ENCODE measurements around the gene SLC32A1. TPM values are rescaled to one million over a fixed set of nuclear protein-coding genes. Genes with fewer than 3 reads are reported as not detected.

SLC32A1 gene
- total and polyA plus RNA-seq, 2 donors: not detected

DNA sequence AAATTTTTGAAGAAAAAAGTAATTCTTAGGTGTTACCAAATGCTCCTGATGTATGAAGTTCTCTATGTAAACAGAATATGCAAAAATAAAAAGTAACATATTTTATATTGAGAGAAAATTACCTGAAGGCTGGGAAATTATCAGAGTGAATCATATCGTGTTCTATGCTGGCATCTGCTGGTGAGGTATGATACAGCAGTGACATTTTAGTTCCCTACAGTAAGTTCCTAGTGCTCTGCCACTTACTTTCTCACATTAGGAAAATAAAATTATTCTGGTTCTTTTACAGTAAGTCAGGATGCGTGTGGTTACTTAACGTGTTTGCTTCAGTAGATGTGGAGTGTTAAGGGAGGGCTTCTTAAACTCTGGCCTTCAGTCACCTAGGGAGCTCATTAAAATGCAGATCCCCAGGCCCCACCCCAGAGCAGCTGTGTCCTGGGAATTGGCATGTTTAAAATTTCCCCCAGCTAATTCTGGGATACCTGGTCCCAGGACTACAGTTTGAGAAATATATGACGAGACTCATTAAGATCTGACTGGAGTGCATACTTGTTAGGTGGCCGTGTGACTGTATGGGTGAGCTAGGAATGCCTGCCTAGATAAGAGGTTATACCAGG lies 27.2 kb downstream of the SLC32A1 start:
- no peak overlapping the region for H3K4me3 ChIP-seq (ENCODE audit: low read depth, low read length)
- WGBS: 71% methylated on average over 5 of the region's 5 CpGs
- DNase-seq (ENCODE audit: extremely low spot score): no peak
- no peaks in the 10 kb centered on the region for H3K4me1 ChIP-seq (ENCODE audit: insufficient read depth)
- H3K27ac ChIP-seq (ENCODE audit: low read depth): no peak overlapping the region
- peaks cover 7% of the 10 kb centered on the region for H3K36me3 ChIP-seq (ENCODE audit: insufficient read depth)

DNA sequence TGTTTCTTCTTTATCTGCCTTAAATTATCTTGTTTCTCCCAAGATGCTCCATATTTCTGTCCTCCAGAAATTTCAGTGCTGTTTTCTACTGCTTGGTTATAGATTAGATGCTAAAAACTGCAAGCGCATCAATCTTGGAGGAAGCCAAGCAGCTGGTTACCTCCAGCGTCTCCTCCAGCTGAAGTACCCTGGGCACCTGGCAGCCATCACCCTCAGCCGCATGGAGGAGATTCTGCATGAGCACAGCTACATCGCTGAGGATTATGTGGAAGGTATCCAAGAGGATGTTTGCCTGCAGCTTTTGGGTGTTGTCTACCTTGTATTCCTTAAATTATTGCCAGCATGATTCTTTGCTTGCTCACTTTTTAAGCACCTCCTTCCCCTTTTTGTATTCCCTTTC lies 27.7 kb downstream of the SLC32A1 start:
- no peak overlapping the region for H3K4me3 ChIP-seq (ENCODE audit: low read depth, low read length)
- WGBS: 94% methylated on average over 4 of the region's 4 CpGs
- H3K36me3 ChIP-seq (ENCODE audit: insufficient read depth): peaks cover 7% of the 10 kb centered on the region
- no peak for DNase-seq (ENCODE audit: extremely low spot score)
- no peak overlapping the region for H3K27ac ChIP-seq (ENCODE audit: low read depth)
- no peaks in the 10 kb centered on the region for H3K4me1 ChIP-seq (ENCODE audit: insufficient read depth)

DNA sequence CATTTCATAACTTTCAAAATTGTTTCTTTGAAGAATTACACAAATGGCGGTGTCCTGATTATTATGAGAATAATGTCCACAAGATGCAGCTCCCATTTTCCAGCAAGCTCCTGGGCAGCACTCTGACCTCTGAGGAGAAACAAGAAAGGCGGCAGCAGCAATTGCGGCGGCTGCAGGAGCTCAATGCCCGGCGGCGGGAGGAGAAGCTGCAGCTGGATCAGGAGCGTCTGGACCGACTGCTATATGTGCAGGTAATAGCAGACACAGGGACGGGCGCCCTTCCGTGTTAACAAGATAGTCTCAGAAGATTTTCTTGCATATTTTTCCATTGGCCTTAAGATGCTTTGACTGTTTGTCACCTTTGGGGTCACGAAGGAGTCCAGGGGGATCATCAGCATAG lies 30.6 kb downstream of the SLC32A1 start:
- DNase-seq (ENCODE audit: extremely low spot score): no peak
- Histone ChIP-seq H3K4me3 (ENCODE audit: low read depth, low read length) (no peak overlapping the region), H3K36me3 (ENCODE audit: insufficient read depth) (peaks cover 7% of the 10 kb centered on the region), H3K27ac (ENCODE audit: low read depth) (no peak overlapping the region), H3K4me1 (ENCODE audit: insufficient read depth) (no peaks in the 10 kb centered on the region)
- WGBS: 95% methylated on average over 13 of the region's 13 CpGs

DNA sequence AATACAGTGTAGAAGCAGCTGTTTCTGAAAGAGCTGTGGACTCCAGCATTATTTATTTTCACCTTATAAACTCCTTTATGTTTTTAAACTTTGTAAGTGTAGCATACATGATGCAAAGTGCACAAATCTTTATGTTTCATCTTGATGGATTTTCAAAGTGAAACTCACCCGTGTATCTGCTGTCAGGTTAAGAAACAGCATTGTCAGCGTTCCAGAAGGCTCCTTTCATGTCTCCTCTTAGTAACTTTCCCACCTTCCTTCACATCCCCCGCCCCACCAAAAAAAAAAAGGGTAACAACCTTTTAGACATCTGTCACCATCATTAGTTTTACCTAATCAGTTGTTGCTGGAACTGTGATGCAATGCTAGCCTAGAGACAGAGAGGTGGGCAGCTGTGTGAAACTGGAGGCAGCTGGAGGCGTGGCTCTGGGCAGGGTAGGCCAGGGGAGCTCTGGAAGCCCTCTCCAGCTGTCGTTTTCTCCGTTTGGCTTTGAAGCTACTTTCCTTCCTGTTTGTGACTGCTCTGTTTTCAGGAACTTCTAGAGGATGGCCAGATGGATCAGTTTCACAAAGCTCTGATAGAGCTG lies 31.1 kb downstream of the SLC32A1 start:
- no peak overlapping the region for H3K27ac ChIP-seq (ENCODE audit: low read depth)
- no peak for DNase-seq (ENCODE audit: extremely low spot score)
- peaks cover 7% of the 10 kb centered on the region for H3K36me3 ChIP-seq (ENCODE audit: insufficient read depth)
- 61% methylated on average over 6 of the region's 6 CpGs for WGBS
- H3K4me1 ChIP-seq (ENCODE audit: insufficient read depth): no peaks in the 10 kb centered on the region
- H3K4me3 ChIP-seq (ENCODE audit: low read depth, low read length): no peak overlapping the region

DNA sequence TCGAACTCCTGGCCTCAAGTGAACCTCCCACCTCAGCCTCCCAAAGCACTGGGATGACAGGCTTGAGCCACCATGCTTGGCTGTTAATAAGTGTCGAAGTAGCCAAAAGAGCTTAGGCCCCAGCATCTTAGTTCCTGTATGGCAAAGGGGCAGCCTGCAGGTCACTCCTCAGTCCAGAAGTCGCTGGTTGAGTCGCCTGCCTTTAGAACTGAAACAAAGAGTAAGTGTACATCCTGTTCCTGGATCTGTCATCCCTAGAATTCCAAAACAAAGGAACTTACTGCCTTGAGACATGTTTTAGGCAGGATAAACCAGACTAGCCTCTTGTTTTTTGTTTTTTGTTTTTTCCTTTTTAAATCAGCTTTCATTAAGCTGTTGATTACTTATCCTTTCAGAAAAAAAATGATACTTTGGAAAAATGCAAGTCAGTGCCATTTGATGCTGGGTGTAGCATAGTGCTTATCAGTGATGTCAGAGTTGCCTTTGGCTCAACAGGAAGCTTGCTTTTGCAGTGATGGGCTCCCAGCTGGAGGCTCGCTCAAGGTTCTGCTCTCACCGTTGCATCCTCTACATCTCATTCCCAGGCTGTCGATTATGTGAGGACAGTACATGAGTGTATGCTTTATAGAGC lies 33.0 kb downstream of the SLC32A1 start:
- Histone ChIP-seq H3K27ac (ENCODE audit: low read depth) (no peak overlapping the region), H3K4me1 (ENCODE audit: insufficient read depth) (no peaks in the 10 kb centered on the region), H3K36me3 (ENCODE audit: insufficient read depth) (peaks cover 7% of the 10 kb centered on the region), H3K4me3 (ENCODE audit: low read depth, low read length) (no peak overlapping the region)
- WGBS: 85% methylated on average over 7 of the region's 7 CpGs
- DNase-seq (ENCODE audit: extremely low spot score): no peak

DNA sequence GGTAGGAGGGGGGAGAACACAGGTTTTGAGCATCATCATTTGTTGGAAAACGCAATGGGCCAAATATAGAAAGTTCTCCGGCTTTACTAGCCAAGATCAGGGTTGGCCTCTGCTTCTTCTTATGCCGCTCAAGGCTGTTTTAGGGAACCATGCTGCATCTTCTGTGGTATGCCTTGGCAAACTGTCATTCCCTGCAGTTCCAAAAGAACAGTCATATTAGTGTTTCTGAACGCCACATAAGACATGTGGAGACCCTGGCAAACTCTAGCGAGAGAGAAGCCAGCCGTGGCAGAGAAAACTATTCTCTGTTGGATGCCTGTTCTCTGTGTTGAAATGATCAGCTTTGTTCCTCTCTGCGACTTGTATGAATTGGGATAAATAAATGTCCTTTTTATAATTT lies 34.8 kb downstream of the SLC32A1 start:
- DNase-seq (ENCODE audit: extremely low spot score): no peak
- Histone ChIP-seq H3K4me3 (ENCODE audit: low read depth, low read length) (no peak overlapping the region), H3K36me3 (ENCODE audit: insufficient read depth) (peaks cover 6% of the 10 kb centered on the region), H3K4me1 (ENCODE audit: insufficient read depth) (no peaks in the 10 kb centered on the region), H3K27ac (ENCODE audit: low read depth) (no peak overlapping the region)
- 94% methylated on average over 7 of the region's 7 CpGs for WGBS

DNA sequence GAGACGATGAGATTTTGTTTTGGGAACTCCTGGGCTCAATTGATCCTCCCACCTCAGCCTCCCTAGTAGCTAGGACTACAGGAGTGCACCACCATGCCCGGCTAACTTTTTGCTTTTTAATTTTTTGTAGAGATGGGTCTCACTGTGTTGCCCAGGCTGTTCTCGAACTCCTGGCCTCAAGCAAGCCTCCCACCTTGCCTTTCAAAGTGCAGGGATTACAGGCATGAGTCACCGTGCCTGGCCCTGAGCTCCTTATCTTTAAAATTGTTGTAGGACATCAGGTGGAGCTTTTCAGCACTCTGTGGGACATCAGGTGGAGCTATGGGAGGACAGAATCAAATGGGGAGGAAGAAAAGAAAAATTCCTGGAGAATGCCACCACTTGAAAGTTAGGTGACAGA lies 36.7 kb downstream of the SLC32A1 start:
- whole genome bisulfite sequencing: 94% methylated on average over 4 of the region's 4 CpGs
- no peak overlapping the region for H3K4me3 ChIP-seq (ENCODE audit: low read depth, low read length)
- H3K36me3 ChIP-seq (ENCODE audit: insufficient read depth): no peaks in the 10 kb centered on the region
- no peak overlapping the region for H3K27ac ChIP-seq (ENCODE audit: low read depth)
- DNase-seq (ENCODE audit: extremely low spot score): no peak
- peaks cover 2% of the 10 kb centered on the region for H3K4me1 ChIP-seq (ENCODE audit: insufficient read depth)

DNA sequence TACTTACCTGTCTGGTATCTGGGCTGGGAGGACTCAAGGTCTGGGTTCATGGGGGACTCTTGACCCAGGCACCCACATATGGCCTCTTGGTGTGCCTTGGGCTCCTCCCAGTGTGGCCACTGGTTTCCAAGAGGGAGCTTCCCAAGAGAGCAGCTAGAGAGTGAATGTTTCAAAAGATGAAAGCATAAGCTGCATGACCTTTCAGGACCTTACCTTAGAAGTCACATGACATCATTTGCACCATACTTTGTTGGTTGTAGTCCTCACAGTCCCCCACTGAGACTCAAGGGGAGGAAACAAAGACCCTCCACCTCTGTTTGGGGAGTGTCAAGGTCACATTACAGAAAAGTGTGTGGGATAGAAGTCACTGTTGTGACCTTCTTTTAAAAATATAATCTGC lies 37.9 kb downstream of the SLC32A1 start:
- H3K36me3 ChIP-seq (ENCODE audit: insufficient read depth): no peaks in the 10 kb centered on the region
- no peak overlapping the region for H3K27ac ChIP-seq (ENCODE audit: low read depth)
- peaks cover 2% of the 10 kb centered on the region for H3K4me1 ChIP-seq (ENCODE audit: insufficient read depth)
- no peak overlapping the region for H3K4me3 ChIP-seq (ENCODE audit: low read depth, low read length)
- DNase-seq (ENCODE audit: extremely low spot score): no peak

DNA sequence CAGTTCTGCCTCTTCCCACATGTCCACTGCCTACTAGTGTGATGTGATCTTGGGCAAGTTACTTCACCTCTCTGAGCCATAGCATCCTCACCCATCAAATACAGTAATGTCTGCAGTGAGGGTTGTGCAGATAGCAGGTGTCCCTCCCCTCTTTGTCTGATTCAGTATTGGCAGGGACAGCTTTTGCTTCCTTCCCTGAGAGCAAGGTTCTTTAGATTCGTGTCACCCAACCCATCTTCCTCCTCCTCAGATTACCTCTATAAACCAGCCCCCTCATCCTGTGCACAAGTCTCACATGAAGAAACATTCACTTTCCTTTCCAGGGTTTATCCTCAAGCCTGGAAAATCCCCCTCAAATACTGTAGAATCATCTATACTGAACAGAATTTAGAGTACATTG lies 39.3 kb downstream of the SLC32A1 start:
- peaks cover 2% of the 10 kb centered on the region for H3K4me1 ChIP-seq (ENCODE audit: insufficient read depth)
- DNase-seq (ENCODE audit: extremely low spot score): no peak
- no peak overlapping the region for H3K27ac ChIP-seq (ENCODE audit: low read depth)
- WGBS: 78% methylated on average over 1 of the region's 1 CpG
- H3K36me3 ChIP-seq (ENCODE audit: insufficient read depth): no peaks in the 10 kb centered on the region
- no peak overlapping the region for H3K4me3 ChIP-seq (ENCODE audit: low read depth, low read length)

DNA sequence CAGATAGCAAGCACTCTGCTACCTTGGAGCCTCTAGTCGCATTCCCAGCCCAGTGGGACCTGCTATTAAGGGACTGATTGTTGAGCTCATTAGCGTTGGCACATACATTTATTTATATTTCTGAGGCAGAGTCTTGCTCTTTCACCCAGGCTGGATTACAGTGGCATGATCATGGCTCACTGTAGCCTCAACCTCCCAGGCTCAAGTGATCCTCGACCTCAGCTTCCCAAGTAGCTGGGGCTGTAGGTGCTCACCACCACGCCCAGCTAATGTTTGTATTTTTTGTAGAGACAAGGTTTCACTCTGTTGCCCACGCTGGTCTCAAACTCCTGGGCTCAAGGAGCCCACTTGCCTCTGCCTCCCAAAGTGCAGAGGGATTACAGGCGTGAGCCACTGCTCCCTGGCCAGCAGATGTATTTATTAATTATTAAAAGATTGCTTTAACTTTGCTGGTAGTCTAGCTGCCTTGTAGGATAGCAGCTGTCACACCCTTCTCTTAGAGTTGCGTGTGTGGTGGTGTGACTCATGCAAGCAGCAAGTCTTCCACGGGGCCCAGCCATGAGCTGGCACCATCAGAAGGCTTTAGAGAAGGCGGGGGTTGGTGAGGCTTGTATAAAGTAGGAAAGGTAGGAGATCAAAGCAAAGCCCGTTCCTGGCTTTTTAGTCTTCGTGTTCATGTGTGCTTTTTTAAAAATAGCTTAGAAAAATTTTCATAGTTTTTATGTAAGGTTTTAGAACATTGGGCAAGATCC lies 40.5 kb downstream of the SLC32A1 start:
- WGBS: 74% methylated on average over 11 of the region's 11 CpGs
- Histone ChIP-seq H3K36me3 (ENCODE audit: insufficient read depth) (no peaks in the 10 kb centered on the region), H3K4me1 (ENCODE audit: insufficient read depth) (peaks cover 2% of the 10 kb centered on the region), H3K4me3 (ENCODE audit: low read depth, low read length) (no peak overlapping the region), H3K27ac (ENCODE audit: low read depth) (no peak overlapping the region)
- DNase-seq (ENCODE audit: extremely low spot score): no peak

DNA sequence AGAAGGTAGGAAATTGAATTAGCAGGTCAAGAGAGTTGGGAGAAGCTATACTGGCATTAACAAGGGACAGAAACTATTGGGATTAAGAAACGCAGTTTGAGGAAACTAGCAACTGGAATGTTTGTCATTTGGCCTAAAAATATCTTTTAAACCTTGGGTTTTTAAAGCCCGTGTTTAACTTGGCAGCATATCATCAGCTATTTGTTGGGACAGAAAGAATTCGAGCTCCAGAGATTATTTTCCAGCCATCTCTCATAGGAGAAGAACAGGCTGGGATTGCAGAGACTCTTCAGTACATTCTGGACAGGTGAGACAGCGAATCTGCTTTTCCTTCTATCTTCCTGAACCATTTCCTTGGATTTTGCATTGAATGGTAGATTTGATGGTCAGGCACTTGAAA lies 41.8 kb downstream of the SLC32A1 start:
- 58% methylated on average over 4 of the region's 4 CpGs for WGBS
- Histone ChIP-seq H3K27ac (ENCODE audit: low read depth) (no peak overlapping the region), H3K36me3 (ENCODE audit: insufficient read depth) (no peaks in the 10 kb centered on the region), H3K4me1 (ENCODE audit: insufficient read depth) (peaks cover 2% of the 10 kb centered on the region), H3K4me3 (ENCODE audit: low read depth, low read length) (no peak overlapping the region)
- DNase-seq (ENCODE audit: extremely low spot score): no peak

DNA sequence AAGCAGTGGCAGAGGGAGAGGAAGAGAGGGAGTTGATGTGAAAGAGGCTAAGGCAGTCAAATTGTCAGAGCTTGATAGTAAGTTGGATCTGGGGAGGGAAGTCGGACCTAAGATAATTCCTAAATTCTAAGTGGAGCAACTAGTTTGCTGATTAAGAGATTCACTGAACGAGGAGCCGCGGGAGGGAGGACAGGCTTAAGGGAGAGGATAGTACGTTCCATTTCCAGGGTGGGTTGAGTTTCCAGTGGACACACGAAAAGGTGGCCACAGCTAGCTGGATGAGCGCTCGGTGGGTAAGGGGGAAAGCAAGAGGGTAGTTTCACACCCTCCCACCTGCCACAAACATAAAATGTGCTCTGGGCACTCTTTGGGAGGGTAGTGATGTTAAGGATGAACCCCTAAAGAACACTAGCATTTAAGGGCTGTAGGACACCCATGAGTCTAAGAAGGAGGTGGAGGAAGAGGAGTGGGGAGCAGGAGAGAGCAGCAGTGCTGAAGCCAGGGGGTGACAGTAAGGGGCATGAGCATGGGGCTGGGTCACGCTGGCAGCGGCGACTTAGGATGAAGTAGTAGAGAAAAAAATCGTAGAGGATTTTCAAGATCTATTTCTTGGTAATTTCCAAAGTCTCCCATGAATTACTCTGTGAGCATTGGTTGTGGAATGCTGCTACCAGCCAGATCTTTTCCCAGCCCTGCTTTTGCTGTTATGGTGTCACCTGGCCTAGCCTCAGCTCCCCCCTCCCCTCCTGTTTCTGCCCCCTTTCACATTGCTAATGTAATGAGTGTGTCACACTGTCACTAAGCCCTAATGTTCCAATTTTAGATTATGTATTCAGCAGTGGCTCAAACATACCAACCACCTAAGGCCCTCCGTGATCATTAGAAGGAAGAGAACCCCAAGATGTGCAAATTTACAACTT lies 45.4 kb downstream of the SLC32A1 start:
- DNase-seq (ENCODE audit: extremely low spot score): no peak
- Histone ChIP-seq H3K27ac (ENCODE audit: low read depth) (no peak overlapping the region), H3K4me1 (ENCODE audit: insufficient read depth) (peaks cover under 1% of the 10 kb centered on the region), H3K36me3 (ENCODE audit: insufficient read depth) (peaks cover 8% of the 10 kb centered on the region), H3K4me3 (ENCODE audit: low read depth, low read length) (no peak overlapping the region)
- WGBS: 95% methylated on average over 13 of the region's 13 CpGs

DNA sequence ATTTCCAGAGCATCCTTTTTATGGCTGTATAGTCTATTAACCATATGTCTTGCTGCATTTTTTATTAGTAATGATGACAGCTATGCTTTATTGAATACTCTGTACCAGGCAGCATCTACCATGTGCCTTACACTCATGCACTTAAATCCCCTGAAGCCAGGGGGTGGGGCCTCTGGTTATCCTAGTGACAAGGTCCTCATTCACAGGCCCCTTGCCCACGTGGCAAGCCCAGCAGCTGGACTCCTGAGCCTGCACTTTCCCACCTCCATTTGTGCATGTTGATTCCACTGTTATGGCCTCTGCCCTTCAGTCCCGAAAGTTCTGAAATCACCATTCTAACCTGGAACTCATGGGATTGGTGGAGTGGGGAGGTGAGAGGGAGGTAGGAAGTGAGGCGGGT lies 46.3 kb downstream of the SLC32A1 start:
- Histone ChIP-seq H3K27ac (ENCODE audit: low read depth) (no peak overlapping the region), H3K4me1 (ENCODE audit: insufficient read depth) (no peaks in the 10 kb centered on the region), H3K4me3 (ENCODE audit: low read depth, low read length) (no peak overlapping the region), H3K36me3 (ENCODE audit: insufficient read depth) (peaks cover 8% of the 10 kb centered on the region)
- DNase-seq (ENCODE audit: extremely low spot score): no peak
- WGBS: 80% methylated on average over 3 of the region's 3 CpGs
